ENCODE data around the gene ESR2. TPM values are rescaled to one million over a fixed set of nuclear protein-coding genes. Genes with fewer than 3 reads are reported as not detected.
A peak's percentile ranks its signal among the peaks of the same experiment; 100 is the strongest.

Gene ESR2
- total and polyA plus RNA-seq, 2 experiments from 2014 or later: 0.50 to 0.86 TPM

DNA sequence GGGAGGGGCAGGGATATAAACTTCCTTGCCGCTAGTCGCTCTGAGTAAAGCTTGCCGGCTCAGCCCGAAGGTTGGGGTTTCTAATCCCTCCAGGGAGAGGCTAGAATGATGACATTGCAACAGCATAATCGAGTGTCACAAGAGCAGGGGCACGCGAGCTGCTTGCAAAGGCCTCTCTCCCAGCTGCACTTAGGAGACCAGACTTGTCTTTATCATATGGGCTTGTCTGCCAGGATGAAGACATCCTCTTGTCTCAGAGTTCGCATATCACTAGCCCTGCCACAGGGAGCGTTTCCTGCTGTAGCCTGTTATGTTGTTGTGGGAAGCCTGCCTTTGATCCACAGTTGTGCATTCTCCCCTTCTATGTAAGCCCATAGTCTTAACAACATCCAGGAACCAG is 180.0 kb downstream of the ESR2 start:
- no peak overlapping the region for H3K4me3 ChIP-seq
- no peaks in the 10 kb centered on the region for H3K27me3 ChIP-seq
- no peaks in the 10 kb centered on the region for H3K36me3 ChIP-seq
- H3K4me1 ChIP-seq (ENCODE audit: low read depth): peaks cover 3% of the 10 kb centered on the region
- peak in 1 of 2 donors; percentile 48 for DNase-seq (ENCODE audit: low read depth in 1 of 2, low spot score in 1 of 2)
- no peaks in the 10 kb centered on the region for H3K9me3 ChIP-seq (ENCODE audit: low read depth)
- TF ChIP-seq, protein P1, sequence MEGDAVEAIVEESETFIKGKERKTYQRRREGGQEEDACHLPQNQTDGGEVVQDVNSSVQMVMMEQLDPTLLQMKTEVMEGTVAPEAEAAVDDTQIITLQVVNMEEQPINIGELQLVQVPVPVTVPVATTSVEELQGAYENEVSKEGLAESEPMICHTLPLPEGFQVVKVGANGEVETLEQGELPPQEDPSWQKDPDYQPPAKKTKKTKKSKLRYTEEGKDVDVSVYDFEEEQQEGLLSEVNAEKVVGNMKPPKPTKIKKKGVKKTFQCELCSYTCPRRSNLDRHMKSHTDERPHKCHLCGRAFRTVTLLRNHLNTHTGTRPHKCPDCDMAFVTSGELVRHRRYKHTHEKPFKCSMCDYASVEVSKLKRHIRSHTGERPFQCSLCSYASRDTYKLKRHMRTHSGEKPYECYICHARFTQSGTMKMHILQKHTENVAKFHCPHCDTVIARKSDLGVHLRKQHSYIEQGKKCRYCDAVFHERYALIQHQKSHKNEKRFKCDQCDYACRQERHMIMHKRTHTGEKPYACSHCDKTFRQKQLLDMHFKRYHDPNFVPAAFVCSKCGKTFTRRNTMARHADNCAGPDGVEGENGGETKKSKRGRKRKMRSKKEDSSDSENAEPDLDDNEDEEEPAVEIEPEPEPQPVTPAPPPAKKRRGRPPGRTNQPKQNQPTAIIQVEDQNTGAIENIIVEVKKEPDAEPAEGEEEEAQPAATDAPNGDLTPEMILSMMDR (IDR thresholded peaks at IDR 0.05; ENCODE audit: low read depth, low read length): no peak
- no peak overlapping the region for H3K27ac ChIP-seq

DNA sequence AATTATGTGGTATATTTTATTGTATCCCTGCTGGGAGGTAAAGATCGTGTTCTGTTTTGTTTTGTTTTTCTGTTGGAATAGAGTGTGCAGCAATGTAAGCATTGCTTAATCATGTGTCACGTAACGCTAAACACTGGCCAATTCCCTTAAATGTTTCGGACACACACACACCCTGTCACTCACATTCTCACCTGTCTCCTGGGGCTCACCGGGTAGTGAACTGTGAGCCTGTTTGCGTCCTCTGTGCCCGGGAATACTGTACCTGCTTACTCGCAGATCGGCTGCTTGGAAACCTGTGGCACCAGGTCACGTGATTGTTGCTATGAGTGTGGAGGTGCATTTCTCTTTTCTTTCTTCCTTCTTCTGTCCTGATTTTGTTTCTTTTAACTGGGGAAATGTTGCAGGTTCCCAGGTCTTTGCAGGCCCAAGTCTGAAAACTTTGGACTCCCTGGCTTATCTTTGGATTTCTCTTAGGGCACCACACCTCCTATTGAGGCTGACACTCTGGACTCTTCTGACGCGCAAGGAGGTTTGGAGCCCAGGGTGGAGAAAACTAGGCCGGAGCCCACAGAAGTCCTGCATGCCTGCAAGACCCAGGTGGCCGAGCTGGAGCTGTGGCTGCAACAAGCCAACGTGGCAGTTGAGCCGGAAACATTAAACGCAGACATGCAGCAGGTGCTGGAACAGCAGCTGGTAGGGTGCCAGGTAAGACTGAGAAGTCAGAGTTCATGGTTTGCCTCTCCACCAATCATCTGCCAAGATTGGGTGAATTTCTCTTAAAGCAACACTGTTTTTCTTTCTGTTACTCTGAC is 181.1 kb downstream of the ESR2 start:
- Histone ChIP-seq H3K4me1 (ENCODE audit: low read depth) (peaks cover 3% of the 10 kb centered on the region), H3K27ac (no peak overlapping the region), H3K4me3 (no peak overlapping the region), H3K9me3 (ENCODE audit: low read depth) (no peaks in the 10 kb centered on the region), H3K36me3 (no peaks in the 10 kb centered on the region), H3K27me3 (no peaks in the 10 kb centered on the region)
- DNase-seq (ENCODE audit: low read depth in 1 of 2, low spot score in 1 of 2): no peak
- TF ChIP-seq, protein P1 (IDR thresholded peaks at IDR 0.05; ENCODE audit: low read depth, low read length): no peak

DNA sequence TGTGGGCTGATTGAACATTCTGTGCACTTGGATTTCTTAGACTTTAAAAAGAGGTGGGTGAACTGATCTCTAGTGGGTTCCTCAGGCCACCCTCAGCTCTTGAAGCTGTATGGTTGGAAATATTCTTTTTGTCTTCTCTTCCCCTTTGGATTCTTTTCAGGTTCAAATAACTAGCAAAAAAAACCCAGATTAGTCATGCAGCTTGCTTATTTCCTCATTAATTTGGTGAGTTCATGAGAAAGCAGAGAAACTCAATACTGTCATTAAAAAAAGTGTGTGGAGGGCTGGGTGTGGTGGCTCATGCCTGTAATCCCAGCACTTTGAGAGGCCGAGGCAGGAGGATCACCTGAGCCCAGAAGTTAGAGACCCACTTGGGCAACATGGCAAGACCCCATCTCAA is 183.4 kb downstream of the ESR2 start:
- TF ChIP-seq, protein P1 (IDR thresholded peaks at IDR 0.05; ENCODE audit: low read depth, low read length): no peak
- no peak overlapping the region for H3K27ac ChIP-seq
- H3K4me1 ChIP-seq (ENCODE audit: low read depth): peaks cover 3% of the 10 kb centered on the region
- H3K9me3 ChIP-seq (ENCODE audit: low read depth): no peaks in the 10 kb centered on the region
- no peaks in the 10 kb centered on the region for H3K36me3 ChIP-seq
- H3K27me3 ChIP-seq: no peaks in the 10 kb centered on the region
- H3K4me3 ChIP-seq: no peak overlapping the region
- DNase-seq (ENCODE audit: low read depth in 1 of 2, low spot score in 1 of 2): no peak

DNA sequence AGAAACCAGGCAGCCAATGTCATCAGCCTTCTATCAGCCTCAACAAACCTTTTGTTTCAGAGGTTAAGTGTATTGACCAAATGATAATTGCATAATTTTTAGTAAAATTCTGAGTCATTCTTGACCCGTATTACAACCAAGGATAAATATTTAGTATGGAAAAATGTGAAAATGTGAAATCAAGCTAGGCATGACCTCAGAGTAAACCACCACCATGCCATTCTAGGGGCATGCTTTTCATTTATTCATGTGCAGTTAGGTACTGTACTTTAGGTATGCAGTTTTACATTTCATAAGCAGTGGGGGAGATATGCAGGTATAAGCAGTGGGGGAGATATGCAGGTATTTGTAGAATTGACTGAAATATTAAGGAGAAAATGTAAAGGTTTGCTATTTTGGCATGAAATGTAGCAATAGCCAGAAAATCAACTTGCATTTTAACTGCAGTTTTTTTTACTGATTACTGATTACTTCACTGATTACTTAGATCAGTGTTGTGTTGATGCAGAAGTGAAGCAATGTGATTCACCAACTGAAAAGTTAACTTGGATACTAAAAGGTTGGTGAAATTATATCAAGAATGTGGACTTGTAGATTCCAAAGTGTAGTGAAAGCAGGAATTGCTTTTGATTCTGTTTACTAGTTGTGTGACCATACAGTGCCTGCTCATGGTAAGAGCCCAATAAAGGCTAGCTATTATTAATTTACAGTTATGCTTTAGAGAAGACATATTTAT is 184.2 kb downstream of the ESR2 start:
- DNase-seq (ENCODE audit: low read depth in 1 of 2, low spot score in 1 of 2): peak in 1 of 2 donors; percentile 14
- Histone ChIP-seq H3K4me1 (ENCODE audit: low read depth) (peaks cover 3% of the 10 kb centered on the region), H3K27me3 (no peaks in the 10 kb centered on the region), H3K27ac (no peak overlapping the region), H3K9me3 (ENCODE audit: low read depth) (no peaks in the 10 kb centered on the region), H3K36me3 (no peaks in the 10 kb centered on the region), H3K4me3 (no peak overlapping the region)
- TF ChIP-seq, protein P1 (IDR thresholded peaks at IDR 0.05; ENCODE audit: low read depth, low read length): no peak

DNA sequence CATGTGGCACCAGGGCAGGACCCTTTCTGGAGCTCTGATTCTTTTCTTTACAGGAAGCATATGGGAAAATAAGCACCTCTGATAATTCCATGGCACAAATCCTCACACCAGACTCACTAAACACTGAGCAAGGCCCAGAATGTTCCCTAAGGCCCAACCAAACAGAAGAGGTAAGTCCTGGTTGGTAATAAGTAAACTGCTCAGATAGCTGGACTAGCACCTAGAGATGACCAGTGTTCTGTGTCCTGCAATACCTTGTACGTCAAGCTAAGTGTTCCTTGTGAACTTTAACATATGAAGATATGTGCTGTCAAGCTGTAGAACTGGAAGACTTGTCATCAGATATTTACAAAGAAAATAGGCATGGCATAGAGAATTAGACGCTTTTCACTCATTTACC is 186.7 kb downstream of the ESR2 start:
- Histone ChIP-seq H3K4me3 (no peak overlapping the region), H3K27ac (no peak overlapping the region), H3K27me3 (no peaks in the 10 kb centered on the region), H3K9me3 (ENCODE audit: low read depth) (no peaks in the 10 kb centered on the region), H3K4me1 (ENCODE audit: low read depth) (no peaks in the 10 kb centered on the region), H3K36me3 (no peaks in the 10 kb centered on the region)
- no peak for DNase-seq (ENCODE audit: low read depth in 1 of 2, low spot score in 1 of 2)
- TF ChIP-seq, protein P1 (IDR thresholded peaks at IDR 0.05; ENCODE audit: low read depth, low read length): no peak

All from cardiac muscle cell (in vitro differentiated cells and primary cell).